ENCODE results near the gene VAV3. TPM values are rescaled to one million over a fixed set of nuclear protein-coding genes. Genes with fewer than 3 reads are reported as not detected.
"Not testable (repeated sequence)": the region's sequence is repeated elsewhere in the genome, so short reads cannot be mapped to it uniquely, and the experiment has no call there.

Gene VAV3
- total RNA-seq, 2 donors from 2014 or later = 73.0 to 135 TPM

GRCh38 chr1:107726860-107727259 is 238.1 kb downstream of the VAV3 start:
- intact Hi-C loops (cut with DNase I) = no loop called here
- no peak for DNase-seq
- H3K27me3 ChIP-seq = no peaks in the 10 kb centered on the region

GRCh38 chr1:107724648-107725047 is 240.3 kb downstream of the VAV3 start:
- H3K36me3 ChIP-seq = no peaks in the 10 kb centered on the region
- no peak for DNase-seq
- no peaks in the 10 kb centered on the region for H3K27me3 ChIP-seq
- H3K27ac ChIP-seq = no peak overlapping the region
- no peaks in the 10 kb centered on the region for H3K4me1 ChIP-seq
- no peak for TF ChIP-seq CTCF (IDR thresholded peaks at IDR 0.05)
- intact Hi-C loops (cut with DNase I) = no loop called here
- no peak overlapping the region for H3K9ac ChIP-seq (ENCODE audit: low read depth in 2 of 2, low read length in 2 of 2)
- no peak overlapping the region for H3K4me3 ChIP-seq
- no peaks in the 10 kb centered on the region for H3K9me3 ChIP-seq

More at GRCh38 chr1:107726860-107727259, 238.1 kb downstream of the VAV3 start:
- H3K36me3 ChIP-seq = no peaks in the 10 kb centered on the region
- H3K27ac ChIP-seq = no peak overlapping the region
- no peak for TF ChIP-seq CTCF (IDR thresholded peaks at IDR 0.05)
- H3K4me3 ChIP-seq = no peak overlapping the region
- no peaks in the 10 kb centered on the region for H3K4me1 ChIP-seq
- no peak overlapping the region for H3K9ac ChIP-seq (ENCODE audit: low read depth in 2 of 2, low read length in 2 of 2)
- H3K9me3 ChIP-seq = no peaks in the 10 kb centered on the region

GRCh38 chr1:107720210-107720609 is 244.8 kb downstream of the VAV3 start:
- H3K4me1 ChIP-seq; H3K4me3 ChIP-seq; H3K9me3 ChIP-seq; H3K27me3 ChIP-seq; H3K36me3 ChIP-seq; intact Hi-C loops (cut with DNase I); H3K27ac ChIP-seq; H3K9ac ChIP-seq (ENCODE audit: low read depth in 2 of 2, low read length in 2 of 2); DNase-seq: not testable (repeated sequence)

GRCh38 chr1:107710005-107710404 is 255.0 kb downstream of the VAV3 start:
- TF ChIP-seq CTCF (IDR thresholded peaks at IDR 0.05) = no peak
- no peak for DNase-seq
- H3K27ac ChIP-seq = no peak overlapping the region
- no peaks in the 10 kb centered on the region for H3K9me3 ChIP-seq
- no peaks in the 10 kb centered on the region for H3K27me3 ChIP-seq
- H3K4me3 ChIP-seq = no peak overlapping the region
- H3K36me3 ChIP-seq = no peaks in the 10 kb centered on the region
- no peaks in the 10 kb centered on the region for H3K4me1 ChIP-seq
- no peak overlapping the region for H3K9ac ChIP-seq (ENCODE audit: low read depth in 2 of 2, low read length in 2 of 2)
- intact Hi-C loops (cut with DNase I) = no loop called here

GRCh38 chr1:107707111-107707510 is 257.9 kb downstream of the VAV3 start:
- H3K9me3 ChIP-seq = no peaks in the 10 kb centered on the region
- intact Hi-C loops (cut with DNase I) = no loop called here
- TF ChIP-seq CTCF (IDR thresholded peaks at IDR 0.05) = no peak
- DNase-seq = no peak
- no peaks in the 10 kb centered on the region for H3K27me3 ChIP-seq
- H3K4me1 ChIP-seq = no peaks in the 10 kb centered on the region
- H3K27ac ChIP-seq = no peak overlapping the region
- H3K9ac ChIP-seq (ENCODE audit: low read depth in 2 of 2, low read length in 2 of 2) = no peak overlapping the region
- H3K36me3 ChIP-seq = no peaks in the 10 kb centered on the region
- no peak overlapping the region for H3K4me3 ChIP-seq

- TF ChIP-seq CTCF (IDR thresholded peaks at IDR 0.05) = no peak
- Histone ChIP-seq H3K9me3 (no peaks in the 10 kb centered on the region), H3K4me3 (no peak overlapping the region), H3K36me3 (no peaks in the 10 kb centered on the region), H3K27me3 (no peaks in the 10 kb centered on the region), H3K9ac (ENCODE audit: low read depth in 2 of 2, low read length in 2 of 2) (no peak overlapping the region), H3K4me1 (no peaks in the 10 kb centered on the region), H3K27ac (no peak overlapping the region)
- intact Hi-C loops (cut with DNase I) = no loop called here
- no peak for DNase-seq
These were observed 258.8 kb downstream of the VAV3 start for GRCh38 chr1:107706182-107706581.

All from colonic mucosa (tissue), 4 donors.